ENCODE results near the gene PDE4D. TPM values are rescaled to one million over a fixed set of nuclear protein-coding genes. Genes with fewer than 3 reads are reported as not detected.
"Not testable (repeated sequence)": the region's sequence is repeated elsewhere in the genome, so short reads cannot be mapped to it uniquely, and the experiment has no call there.

The PDE4D gene
- total RNA-seq, 1 donor from 2014 or later: 47.7 TPM

DNA sequence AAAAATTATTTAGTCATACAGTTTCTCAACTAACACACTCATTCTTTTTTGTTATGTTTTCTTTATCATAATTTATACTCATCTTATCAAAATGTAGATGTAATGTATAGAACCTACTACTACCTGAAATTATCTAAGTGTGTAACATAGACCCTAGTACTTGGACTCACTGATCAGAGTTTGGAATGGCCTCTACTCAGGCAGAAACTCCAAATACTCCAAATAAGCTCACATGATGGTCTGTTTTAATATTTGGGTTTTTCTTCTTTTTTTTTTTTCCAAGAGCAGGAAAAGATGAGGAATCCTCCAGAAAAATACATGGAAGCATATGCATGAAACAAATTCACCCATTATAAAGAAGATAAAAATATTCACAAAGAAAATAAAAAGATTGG lies 126.3 kb downstream of the PDE4D start:
- Mint-ChIP-seq H3K4me3 (peak overlapping the region; percentile 13), H3K27me3 (peaks cover 42% of the 10 kb centered on the region), H3K9me3 (no peaks in the 10 kb centered on the region), H3K36me3 (ENCODE audit: low read depth) (no peaks in the 10 kb centered on the region), H3K27ac (no peak overlapping the region), H3K4me1 (peaks cover 16% of the 10 kb centered on the region)
- no peak for DNase-seq
- intact Hi-C loops (cut with micrococcal nuclease): loop anchor here (10.0 kb wide), 1 partner anchor 282 kb away; no protein-coding TSS in a partner anchor

DNA sequence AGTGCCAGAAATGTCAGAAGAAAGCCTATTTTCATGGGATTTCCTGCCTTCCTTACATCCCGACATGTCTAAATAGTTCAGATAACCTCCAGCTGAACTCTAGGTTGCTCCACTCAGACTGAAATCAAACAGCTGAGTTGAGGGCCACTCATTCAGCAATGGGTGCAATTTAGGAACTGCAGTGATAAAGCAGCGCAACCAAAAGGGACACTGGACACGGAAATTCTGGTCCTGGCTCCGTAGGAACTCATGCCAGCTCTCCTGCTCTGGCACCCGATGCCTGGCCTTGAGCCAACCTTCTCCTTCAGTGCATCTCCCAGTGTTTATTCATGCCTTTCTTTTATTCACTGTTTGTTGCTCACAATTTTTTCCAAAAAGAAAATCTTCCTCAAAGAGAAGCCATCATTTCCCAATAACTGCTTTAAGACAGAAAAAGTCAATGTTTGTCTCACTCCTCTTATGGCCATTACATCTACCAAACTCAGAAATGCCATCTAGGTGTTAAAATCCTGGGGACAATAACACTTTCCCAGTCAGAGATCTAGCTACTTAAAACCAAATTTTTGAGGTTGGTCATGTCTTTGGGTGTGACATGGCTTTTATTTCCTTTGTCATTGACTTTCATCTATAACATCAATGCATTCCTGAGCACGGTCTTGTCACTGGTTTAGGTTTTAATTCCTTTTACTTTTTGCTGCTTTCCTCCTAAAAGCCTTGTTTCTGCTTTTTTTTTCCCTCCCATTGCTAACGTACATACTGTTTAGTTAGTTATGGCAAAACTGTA lies 126.9 kb downstream of the PDE4D start:
- intact Hi-C loops (cut with micrococcal nuclease): loop anchor here (10.0 kb wide), 1 partner anchor 282 kb away; no protein-coding TSS in a partner anchor
- Mint-ChIP-seq H3K9me3 (no peaks in the 10 kb centered on the region), H3K4me1 (peaks cover 16% of the 10 kb centered on the region), H3K4me3 (peak overlapping the region; percentile 13), H3K27ac (no peak overlapping the region), H3K27me3 (peaks cover 40% of the 10 kb centered on the region), H3K36me3 (ENCODE audit: low read depth) (no peaks in the 10 kb centered on the region)
- no peak for DNase-seq

DNA sequence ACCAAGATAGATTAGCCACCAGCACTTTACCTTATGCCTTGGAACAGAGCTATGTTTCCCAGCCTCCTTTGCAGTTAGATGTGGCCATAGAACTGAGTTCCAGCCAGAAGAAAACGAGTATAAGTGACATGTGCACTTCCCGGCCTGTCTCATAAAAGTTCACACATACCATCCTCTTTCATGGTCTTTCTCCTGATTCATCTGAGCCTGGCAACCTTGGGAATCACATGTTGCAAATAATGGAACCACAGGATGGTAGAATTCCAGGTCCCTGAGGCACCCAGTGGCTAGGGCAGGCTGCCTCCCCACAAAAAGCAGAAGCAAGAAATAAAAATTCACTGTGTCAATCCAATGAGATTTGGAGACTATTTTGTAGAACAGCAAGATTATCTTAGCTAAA lies 128.1 kb downstream of the PDE4D start:
- peaks cover 38% of the 10 kb centered on the region for H3K27me3 Mint-ChIP-seq
- H3K4me3 Mint-ChIP-seq: no peak overlapping the region

DNA sequence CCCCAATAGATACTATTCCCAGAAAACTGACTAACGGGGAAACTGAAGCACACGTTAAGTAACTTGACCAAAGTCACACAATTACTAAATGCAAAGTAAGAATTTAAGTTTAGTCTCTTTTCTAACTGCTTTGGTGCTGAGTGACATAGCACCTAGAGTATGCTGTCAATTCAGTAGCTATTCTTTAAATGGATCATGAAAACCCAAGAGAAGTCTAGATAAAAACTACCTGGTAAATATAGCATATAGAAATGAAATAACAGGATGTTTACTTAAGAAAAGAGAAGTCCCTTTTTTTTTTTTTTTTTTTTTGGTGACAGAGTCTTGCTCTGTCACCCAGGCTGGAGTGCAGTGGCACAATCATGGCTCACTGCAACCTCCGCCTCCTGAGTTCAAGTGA lies 129.2 kb downstream of the PDE4D start:
- H3K4me1 Mint-ChIP-seq: peaks cover 16% of the 10 kb centered on the region

More for the DNA sequence above, 128.1 kb downstream of the PDE4D start:
- H3K27ac Mint-ChIP-seq: no peak overlapping the region
- DNase-seq: no peak
- peaks cover 16% of the 10 kb centered on the region for H3K4me1 Mint-ChIP-seq
- intact Hi-C loops (cut with micrococcal nuclease): loop anchor here (10.0 kb wide), 1 partner anchor 281 kb away; no protein-coding TSS in a partner anchor
- H3K9me3 Mint-ChIP-seq: no peaks in the 10 kb centered on the region
- H3K36me3 Mint-ChIP-seq (ENCODE audit: low read depth): no peaks in the 10 kb centered on the region

DNA sequence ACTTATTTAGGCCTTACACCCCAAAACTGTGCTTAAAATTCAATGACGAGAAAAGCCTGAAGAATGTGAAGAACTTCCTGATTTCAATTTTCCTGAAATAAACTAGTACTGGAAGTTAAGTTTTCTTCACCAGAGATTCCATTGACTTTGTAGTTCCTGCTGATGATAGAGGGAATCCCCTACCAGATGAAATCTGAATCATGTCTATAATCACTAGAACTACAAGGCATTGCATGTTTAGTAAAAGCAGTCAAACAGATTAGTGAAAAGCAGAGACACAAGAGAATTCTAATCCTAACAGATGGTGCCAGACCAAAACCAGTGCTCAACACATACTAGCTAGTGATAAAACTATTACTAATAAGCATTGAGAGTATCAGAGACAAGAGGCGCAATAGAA lies 130.0 kb downstream of the PDE4D start:
- Mint-ChIP-seq H3K27me3 (peaks cover 26% of the 10 kb centered on the region), H3K4me1 (peaks cover 12% of the 10 kb centered on the region), H3K4me3 (no peak overlapping the region), H3K9me3 (no peaks in the 10 kb centered on the region), H3K36me3 (ENCODE audit: low read depth) (no peaks in the 10 kb centered on the region), H3K27ac (peak overlapping the region; percentile 36)
- no peak for DNase-seq
- intact Hi-C loops (cut with micrococcal nuclease): loop anchor here (10.0 kb wide), 1 partner anchor 279 kb away; no protein-coding TSS in a partner anchor

More for the DNA sequence above, 129.2 kb downstream of the PDE4D start:
- H3K9me3 Mint-ChIP-seq: no peaks in the 10 kb centered on the region
- intact Hi-C loops (cut with micrococcal nuclease): loop anchor here (10.0 kb wide), 1 partner anchor 280 kb away; no protein-coding TSS in a partner anchor
- H3K27ac Mint-ChIP-seq: no peak overlapping the region
- DNase-seq: no peak
- no peak overlapping the region for H3K4me3 Mint-ChIP-seq
- H3K27me3 Mint-ChIP-seq: peaks cover 33% of the 10 kb centered on the region
- no peaks in the 10 kb centered on the region for H3K36me3 Mint-ChIP-seq (ENCODE audit: low read depth)

DNA sequence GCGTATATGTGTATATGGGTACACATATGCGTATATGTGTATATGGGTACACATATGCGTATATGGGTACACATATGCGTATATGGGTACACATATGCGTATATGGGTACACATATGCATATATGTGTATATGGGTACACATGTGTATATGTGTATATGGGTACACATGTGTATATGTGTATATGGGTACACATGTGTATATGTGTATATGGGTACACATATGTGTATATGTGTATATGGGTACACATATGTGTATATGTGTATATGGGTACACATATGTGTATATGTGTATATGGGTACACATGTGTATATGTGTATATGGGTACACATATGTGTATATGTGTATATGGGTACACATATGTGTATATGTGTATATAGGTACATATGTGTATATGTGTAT lies 131.3 kb downstream of the PDE4D start:
- H3K9me3 Mint-ChIP-seq; DNase-seq; H3K4me3 Mint-ChIP-seq; H3K4me1 Mint-ChIP-seq; H3K27ac Mint-ChIP-seq; H3K36me3 Mint-ChIP-seq (ENCODE audit: low read depth): not testable (repeated sequence)
- intact Hi-C loops (cut with micrococcal nuclease): loop anchor here (10.0 kb wide), 1 partner anchor 277 kb away; no protein-coding TSS in a partner anchor
- H3K27me3 Mint-ChIP-seq: peaks cover 13% of the 10 kb centered on the region

DNA sequence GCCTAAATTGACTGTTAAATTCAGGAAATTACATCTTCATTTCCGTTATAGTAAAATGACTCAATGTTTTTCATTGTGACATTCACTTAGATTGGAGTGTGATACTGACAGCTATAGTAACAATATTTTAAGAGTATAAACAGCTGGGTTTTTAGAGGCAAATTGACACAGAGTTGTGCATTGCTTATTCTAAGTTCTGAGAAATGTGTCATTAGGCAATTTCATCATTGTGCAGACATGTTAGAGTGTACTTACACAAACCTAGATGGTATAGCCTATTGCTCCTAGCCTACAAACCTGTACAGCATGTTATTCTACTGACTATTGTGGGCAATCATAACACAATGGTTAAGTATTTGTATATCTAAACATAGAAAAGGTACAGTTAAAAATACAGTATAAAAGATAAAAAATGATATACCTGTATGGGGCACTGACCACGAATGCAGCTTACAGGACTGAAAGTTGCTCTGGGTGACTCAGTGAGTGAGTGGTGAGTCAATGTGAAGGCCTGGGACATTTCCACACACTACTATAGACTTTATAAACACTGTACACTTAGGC lies 132.7 kb downstream of the PDE4D start:
- no peak overlapping the region for H3K27ac Mint-ChIP-seq
- intact Hi-C loops (cut with micrococcal nuclease): loop anchor here (2.0 to 10.0 kb wide), 3 partner anchors 38 to 276 kb away; no protein-coding TSS in a partner anchor
- no peaks in the 10 kb centered on the region for H3K9me3 Mint-ChIP-seq
- no peak overlapping the region for H3K4me3 Mint-ChIP-seq
- peaks cover 5% of the 10 kb centered on the region for H3K4me1 Mint-ChIP-seq
- H3K27me3 Mint-ChIP-seq: peaks cover 6% of the 10 kb centered on the region
- no peak for DNase-seq
- H3K36me3 Mint-ChIP-seq (ENCODE audit: low read depth): no peaks in the 10 kb centered on the region

DNA sequence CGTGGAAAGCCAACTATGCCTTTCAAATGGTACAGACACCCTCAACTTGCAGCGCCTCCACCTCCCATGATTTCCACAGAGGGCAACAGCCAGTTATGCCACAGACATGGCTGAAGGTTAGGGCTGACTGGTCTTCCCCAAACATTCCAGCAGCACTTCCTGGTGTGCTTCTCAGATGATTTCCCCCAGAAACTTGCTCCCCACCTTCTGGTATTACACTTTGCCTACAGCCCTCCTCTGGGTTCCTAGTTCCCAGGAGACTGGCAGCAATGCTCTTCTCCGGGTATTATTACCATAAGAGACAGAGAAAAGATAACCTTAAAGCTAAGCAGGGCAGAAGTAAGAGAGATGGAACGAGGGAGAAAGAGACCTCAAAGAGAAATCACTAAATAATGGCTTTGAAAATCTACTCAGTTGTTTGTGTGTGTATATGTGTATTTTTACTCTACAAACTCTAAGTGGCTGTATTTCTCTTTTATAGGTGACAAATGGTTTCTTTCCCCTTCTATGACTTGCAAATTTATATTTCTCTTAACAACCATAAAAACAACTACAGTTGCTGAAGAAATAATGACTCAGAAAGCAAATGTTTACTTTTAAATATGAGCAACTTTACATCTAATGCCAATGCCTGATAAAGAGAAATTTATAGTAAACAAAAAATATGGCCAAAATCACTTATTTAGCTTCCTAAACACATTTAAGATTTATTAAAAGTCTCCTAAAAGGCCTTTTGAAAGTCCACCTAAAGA lies 133.8 kb downstream of the PDE4D start:
- Mint-ChIP-seq H3K4me3 (no peak overlapping the region), H3K36me3 (ENCODE audit: low read depth) (no peaks in the 10 kb centered on the region), H3K4me1 (peaks cover 5% of the 10 kb centered on the region), H3K9me3 (no peaks in the 10 kb centered on the region), H3K27ac (no peak overlapping the region), H3K27me3 (peaks cover 4% of the 10 kb centered on the region)
- intact Hi-C loops (cut with micrococcal nuclease): loop anchor here (2.0 to 10.0 kb wide), 3 partner anchors 39 to 275 kb away; no protein-coding TSS in a partner anchor
- no peak for DNase-seq

DNA sequence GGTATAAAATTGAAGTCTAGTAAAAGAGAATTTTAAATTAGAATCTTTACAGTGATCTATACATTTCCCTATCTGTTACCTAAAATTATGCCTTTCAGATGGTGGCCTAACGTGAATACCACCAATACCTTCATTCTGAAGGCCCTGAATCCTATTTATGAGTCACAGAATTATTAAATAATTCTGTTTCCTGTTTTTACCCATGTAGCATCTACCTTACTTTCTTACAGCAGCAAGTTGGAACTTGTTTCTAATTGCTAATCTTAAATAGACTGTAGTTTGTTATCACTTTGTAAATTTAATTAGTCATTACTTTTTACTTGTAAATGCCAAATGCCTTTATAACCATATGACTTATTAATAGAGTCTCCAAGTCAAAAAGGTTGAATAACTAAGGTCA lies 135.0 kb downstream of the PDE4D start:
- Mint-ChIP-seq H3K9me3 (no peaks in the 10 kb centered on the region), H3K27me3 (peaks cover 2% of the 10 kb centered on the region), H3K27ac (no peak overlapping the region), H3K36me3 (ENCODE audit: low read depth) (no peaks in the 10 kb centered on the region), H3K4me3 (no peak overlapping the region), H3K4me1 (peaks cover 1% of the 10 kb centered on the region)
- intact Hi-C loops (cut with micrococcal nuclease): no loop called here
- no peak for DNase-seq

DNA sequence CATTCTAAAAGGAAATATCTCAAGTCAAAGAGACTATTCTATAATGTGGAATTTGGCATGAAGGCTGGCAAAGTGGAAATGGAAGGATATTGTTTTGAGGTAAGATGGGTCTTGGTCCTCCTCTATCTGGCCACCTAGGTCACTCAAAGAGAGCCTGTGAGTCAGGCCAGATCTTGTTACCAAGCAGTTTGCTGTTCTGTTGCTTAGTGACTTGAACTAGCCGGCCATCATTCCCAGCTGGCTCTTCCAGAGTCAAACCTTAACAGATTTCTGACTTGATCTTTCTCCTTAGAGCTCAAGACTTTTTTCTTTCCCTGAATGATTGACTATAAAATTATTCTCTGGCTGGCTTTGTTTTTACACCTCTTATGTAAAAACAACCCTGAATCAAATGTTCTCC lies 136.1 kb downstream of the PDE4D start:
- H3K4me1 Mint-ChIP-seq: no peaks in the 10 kb centered on the region
- no peaks in the 10 kb centered on the region for H3K36me3 Mint-ChIP-seq (ENCODE audit: low read depth)
- no peaks in the 10 kb centered on the region for H3K9me3 Mint-ChIP-seq
- H3K27ac Mint-ChIP-seq: no peak overlapping the region
- peaks cover 2% of the 10 kb centered on the region for H3K27me3 Mint-ChIP-seq
- no peak for DNase-seq
- intact Hi-C loops (cut with micrococcal nuclease): no loop called here
- H3K4me3 Mint-ChIP-seq: no peak overlapping the region

DNA sequence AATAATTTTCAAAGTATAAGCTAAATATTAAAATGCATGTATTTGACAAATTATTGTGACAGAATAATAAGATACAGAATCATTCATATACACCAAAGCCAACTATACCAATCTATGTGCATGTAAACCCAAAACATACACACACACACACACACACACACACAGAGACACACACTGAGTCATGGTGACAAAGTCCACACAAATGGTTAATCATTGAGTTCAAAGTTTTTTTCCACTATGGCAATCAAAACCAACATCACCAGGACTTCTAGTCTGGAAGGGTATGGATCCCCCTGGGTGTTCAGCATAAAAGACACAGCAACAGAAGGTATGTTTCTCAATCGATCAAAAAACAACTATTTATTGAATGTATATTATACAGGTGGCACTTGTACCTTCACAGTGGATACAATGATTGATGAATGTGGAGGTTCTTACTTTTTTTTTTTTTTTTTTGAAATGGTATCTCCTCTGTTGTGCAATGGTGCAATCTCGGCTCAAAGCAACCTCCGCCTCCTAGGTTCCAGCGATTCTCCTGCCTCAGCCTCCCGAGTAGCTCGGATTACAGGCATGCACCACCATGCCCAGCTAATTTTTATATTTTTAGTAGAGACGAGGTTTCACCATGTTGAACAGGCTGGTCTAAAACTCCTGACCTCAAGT lies 137.0 kb downstream of the PDE4D start:
- H3K36me3 Mint-ChIP-seq (ENCODE audit: low read depth): no peaks in the 10 kb centered on the region
- no peaks in the 10 kb centered on the region for H3K4me1 Mint-ChIP-seq
- intact Hi-C loops (cut with micrococcal nuclease): no loop called here
- no peak overlapping the region for H3K27ac Mint-ChIP-seq
- no peaks in the 10 kb centered on the region for H3K9me3 Mint-ChIP-seq
- DNase-seq: no peak
- H3K27me3 Mint-ChIP-seq: peaks cover 2% of the 10 kb centered on the region
- no peak overlapping the region for H3K4me3 Mint-ChIP-seq

DNA sequence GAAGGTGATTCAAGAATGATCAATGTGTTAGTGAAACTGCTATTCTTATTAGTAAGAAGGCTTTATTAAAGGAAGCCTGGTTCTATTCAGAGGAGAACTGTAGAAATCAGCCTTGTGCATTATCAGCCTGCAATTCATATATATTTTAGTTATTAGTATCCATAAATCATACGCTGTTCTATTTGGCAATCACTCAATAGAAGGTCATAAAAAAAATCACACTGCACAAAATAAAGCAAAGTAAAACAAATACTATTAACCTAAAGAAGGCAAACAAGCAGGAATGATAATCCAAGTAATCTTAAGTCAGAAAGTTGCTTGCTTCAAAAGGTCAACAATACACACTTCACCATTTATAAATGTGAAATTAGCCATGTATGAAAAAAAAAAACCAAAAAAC lies 138.1 kb downstream of the PDE4D start:
- Mint-ChIP-seq H3K4me1 (no peaks in the 10 kb centered on the region), H3K27me3 (peaks cover 2% of the 10 kb centered on the region), H3K4me3 (no peak overlapping the region), H3K9me3 (no peaks in the 10 kb centered on the region), H3K27ac (no peak overlapping the region), H3K36me3 (ENCODE audit: low read depth) (no peaks in the 10 kb centered on the region)
- no peak for DNase-seq
- intact Hi-C loops (cut with micrococcal nuclease): no loop called here

DNA sequence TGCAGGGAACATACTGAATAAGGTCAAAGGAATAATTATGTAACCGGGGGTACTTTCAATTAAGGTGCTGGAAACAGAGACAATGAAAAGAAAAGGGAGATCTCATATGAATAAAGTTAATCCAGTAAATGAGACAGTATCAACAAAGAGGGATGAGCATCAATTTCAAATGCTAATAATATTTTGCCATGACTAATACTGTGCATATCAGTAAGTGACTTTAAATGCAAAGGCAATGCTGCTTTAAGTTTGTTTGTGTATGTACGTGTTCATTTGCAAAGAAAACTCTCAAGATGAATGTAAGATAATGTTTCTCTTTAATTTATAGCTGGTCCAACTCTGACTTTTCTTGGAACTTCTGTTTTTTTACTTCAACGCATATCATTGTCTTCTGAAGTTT lies 139.9 kb downstream of the PDE4D start:
- Mint-ChIP-seq H3K36me3 (ENCODE audit: low read depth) (no peaks in the 10 kb centered on the region), H3K4me1 (no peaks in the 10 kb centered on the region), H3K27me3 (no peaks in the 10 kb centered on the region), H3K27ac (no peak overlapping the region), H3K9me3 (no peaks in the 10 kb centered on the region), H3K4me3 (no peak overlapping the region)
- no peak for DNase-seq
- intact Hi-C loops (cut with micrococcal nuclease): no loop called here

Data from activated CD4-positive, alpha-beta T cell treated with anti-CD3 and anti-CD28 coated beads, Interleukin-2, amount 10 ng/mL, durations not matched to agents 24 days and 14 days (primary cell).